Amniotic stem cell (primary cell): ENCODE data around the gene CBX5.
"Not testable (repeated sequence)": the region's sequence is repeated elsewhere in the genome, so short reads cannot be mapped to it uniquely, and the experiment has no call there.

Source experiments
- DNase-seq: peaks from one replicate; lab custom pipeline; 2025; lab: John Stamatoyannopoulos, UW

The CBX5 gene

GRCh38 chr12:54265364-54265812 lies 14.5 kb downstream of the CBX5 start:
- DNase-seq: no peak

DNA sequence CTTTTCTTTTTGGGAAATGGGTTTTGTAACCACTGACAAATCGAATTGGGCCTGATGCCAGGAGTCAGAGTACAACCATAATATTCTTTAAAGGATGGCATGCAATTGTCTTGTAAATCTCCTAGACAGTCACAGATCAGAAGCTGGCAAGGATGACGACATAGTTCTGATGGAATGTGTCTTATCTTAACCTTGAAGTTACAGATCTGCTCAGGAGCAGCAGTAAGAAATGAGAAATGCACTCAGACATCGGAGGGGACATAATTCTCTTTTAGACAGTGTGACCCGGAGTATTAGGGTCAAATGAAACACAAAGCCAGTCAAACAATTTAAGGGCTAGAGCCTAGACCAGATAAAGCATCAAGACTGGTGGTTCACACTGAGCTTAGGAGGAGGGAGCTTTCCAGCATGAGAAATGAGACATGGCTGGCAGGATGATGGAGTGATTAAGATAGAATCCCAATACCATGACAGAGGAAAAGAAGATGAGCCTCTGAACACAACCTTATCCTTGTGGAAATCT lies 17.5 kb downstream of the CBX5 start:
- DNase-seq: no peak

GRCh38 chr12:54261815-54262402 lies 18.0 kb downstream of the CBX5 start:
- DNase-seq: no peak

- peak; percentile 77 for DNase-seq
Measured at GRCh38 chr12:54259194-54260011, 20.5 kb downstream of the CBX5 start.

DNA sequence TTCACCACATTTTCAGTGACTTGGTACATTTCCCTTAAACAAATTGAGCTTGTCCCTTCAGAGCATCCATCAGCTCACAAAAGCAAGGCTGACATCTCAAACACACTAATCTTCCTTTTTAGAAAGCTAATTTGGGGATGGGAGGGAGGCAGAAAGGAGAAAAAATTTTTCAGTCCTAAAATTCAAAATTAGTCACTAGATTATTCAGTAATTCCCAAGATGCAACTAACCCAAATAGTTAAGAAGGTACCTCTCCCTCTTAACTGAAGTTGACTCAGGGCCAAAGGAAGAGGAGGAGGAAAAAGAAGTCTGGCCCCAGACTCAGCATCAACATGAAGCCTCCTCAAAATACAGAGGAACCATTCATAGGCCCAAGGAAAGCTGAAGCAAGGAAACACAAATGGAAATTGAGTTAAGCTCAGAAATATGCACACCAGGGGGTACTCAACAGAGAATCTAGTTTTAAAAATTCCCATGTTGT lies 21.7 kb downstream of the CBX5 start:
- no peak for DNase-seq

GRCh38 chr12:54257332-54257731 lies 22.6 kb downstream of the CBX5 start:
- DNase-seq: no peak

- no peak for DNase-seq
Measured at GRCh38 chr12:54253240-54253639, 26.7 kb downstream of the CBX5 start.

GRCh38 chr12:54251667-54252284 lies 28.1 kb downstream of the CBX5 start:
- peak; percentile 28 for DNase-seq

DNA sequence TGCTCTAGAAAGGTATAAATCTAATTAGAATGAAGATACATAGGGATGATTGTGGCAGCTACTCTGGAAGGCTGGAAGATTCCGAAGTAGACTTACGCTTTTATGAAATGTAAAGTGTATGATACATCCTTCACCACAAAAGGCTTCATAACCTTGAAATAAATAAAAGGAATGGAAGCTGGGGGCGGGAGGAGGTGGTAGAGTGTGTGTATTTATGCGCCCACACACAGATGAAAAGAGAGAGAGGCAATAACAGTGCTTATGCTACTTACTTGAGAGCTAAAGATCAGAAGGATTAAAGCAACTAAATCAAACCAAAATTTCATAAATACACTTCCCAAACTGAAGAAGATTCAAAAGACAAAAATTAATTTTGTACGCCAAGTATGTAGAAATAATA lies 30.4 kb downstream of the CBX5 start:
- DNase-seq: no peak

- no peak for DNase-seq
Measured at GRCh38 chr12:54246011-54246641, 33.8 kb downstream of the CBX5 start.

- no peak for DNase-seq
Measured at GRCh38 chr12:54240971-54241588, 38.8 kb downstream of the CBX5 start.

DNA sequence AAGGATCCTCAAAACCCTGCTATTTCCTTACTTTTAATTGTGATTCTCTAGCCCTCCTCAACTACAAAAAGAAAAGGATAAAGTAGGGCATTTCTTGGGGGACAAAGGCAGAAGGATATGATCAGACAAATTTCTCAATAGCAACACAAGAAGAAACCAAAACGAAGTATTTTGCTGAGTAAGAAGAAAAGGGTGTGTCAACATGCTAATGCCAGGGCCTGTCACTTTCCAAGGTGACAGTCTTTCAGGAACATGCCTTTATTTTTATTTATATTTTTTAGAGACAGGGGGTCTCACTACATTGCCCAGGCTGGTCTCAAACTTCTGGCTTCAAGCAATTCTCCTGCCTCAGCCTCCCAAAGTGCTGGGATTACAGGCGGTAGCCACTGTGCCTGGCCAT lies 39.8 kb downstream of the CBX5 start:
- no peak for DNase-seq

GRCh38 chr12:54239620-54240019 lies 40.3 kb downstream of the CBX5 start:
- no peak for DNase-seq

DNA sequence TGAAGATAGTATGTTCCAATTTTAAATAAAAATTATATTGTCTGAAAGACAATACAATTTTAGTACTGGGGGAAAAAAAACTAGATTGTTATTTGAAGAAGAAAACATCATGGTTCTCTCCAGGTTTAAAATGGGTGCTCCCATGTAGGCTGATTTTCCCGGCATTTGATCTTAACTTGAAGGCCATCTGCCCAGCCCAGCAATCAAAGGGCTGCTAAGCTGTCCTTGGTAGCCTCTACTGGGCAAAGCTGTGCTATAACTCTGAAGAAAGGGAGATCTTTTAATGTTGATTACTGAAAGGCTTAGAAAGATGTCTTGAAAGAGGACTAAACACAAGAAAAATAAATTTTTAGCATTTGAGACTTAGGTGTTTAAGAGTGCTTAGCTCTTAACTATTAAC lies 41.4 kb downstream of the CBX5 start:
- no peak for DNase-seq

DNA sequence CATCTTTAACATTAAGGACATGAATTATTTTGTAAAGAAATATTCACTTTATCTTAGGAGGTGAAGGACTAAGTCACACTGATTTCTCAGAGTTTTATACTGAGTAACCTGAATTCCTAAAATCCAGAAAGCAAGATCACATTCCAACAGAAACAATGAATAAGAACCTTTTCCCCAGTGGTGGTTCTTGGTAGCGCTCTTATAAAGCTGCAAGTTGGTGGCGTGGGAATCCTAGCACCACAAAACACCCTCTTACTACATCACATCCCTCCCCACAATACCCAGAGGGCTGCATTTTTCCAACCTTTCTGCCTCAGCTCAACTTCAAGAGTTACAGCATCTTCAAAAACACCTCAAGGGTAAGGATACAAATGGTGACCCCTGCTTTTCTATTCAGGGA lies 47.1 kb downstream of the CBX5 start:
- no peak for DNase-seq

- not testable (repeated sequence) for DNase-seq
Measured at GRCh38 chr12:54231269-54231668, 48.7 kb downstream of the CBX5 start.

DNA sequence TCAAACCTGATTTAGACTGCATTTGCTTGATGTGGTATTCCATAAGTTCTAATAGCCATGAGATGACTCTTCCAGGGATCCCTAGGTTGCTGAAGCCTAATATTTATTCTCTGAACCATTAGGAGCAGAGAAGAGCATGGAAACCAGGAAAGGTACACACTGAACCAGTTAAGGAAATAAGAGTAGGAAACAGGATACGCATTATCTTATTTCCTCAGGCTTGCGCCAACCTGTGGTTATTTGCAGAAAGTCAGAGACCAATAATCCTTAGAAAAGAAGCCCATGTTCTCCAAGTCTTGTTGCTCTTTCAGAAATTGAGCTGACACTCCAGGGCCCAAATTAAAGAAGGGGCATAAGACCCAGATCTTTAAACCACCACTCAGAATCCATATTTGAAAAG lies 49.4 kb downstream of the CBX5 start:
- no peak for DNase-seq

- DNase-seq: peak; percentile 91
Measured at GRCh38 chr12:54229624-54230212, 50.2 kb downstream of the CBX5 start.

DNA sequence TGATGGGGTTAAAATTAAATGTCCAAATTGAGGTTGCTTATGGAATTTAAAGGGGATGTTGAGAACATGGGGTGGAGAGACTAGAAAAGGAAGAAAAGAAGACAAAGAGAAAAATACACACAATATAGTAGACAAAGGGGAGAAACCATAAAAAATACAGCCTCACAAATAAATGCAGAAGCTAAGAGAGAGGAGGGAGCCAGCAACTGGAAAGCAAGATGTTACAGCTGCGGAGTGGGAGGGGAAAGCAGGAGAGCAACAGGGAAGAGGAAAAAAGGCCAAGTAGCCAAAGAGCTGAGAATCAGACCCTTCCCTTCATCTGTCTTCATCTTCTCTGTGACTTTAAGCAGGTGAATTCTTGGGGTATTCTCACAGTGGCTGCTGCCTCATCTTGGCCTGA lies 51.5 kb downstream of the CBX5 start:
- no peak for DNase-seq

GRCh38 chr12:54227927-54228326 lies 52.0 kb downstream of the CBX5 start:
- not testable (repeated sequence) for DNase-seq

DNA sequence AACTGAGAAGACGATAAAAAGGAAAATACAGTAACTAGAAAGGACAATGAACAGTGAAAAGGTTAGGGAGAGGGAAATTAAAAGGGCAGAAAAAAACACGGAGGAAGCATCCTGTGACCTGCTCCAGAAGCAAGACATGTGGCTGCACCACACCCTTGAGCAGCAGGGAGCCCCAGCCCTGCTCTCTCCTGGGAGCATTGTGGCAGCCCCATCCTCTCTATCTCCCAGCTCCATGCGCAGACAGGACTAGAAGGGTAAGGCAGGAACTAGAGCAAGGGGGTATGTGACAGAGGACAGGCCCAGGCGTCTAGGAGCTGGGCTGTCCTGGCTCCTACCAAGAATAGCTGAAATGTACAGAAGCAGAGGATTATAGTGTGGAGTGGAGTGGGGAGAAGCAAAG lies 52.5 kb downstream of the CBX5 start:
- no peak for DNase-seq

GRCh38 chr12:54225666-54226065 lies 54.3 kb downstream of the CBX5 start:
- DNase-seq: no peak
